PFSK-1 (cell line): ENCODE data around the gene ARHGAP25.

Source experiments
- FOXP2 ChIP-seq: optimal IDR thresholded peaks from 2 replicates; pipeline ENCODE3; 2011; ENCODE audit warnings: borderline replicate concordance, control low read depth, inconsistent platforms; ENCODE audit not compliant: insufficient read depth; ENCODE audit errors: extremely low read length, extremely low read depth
- POLR2AphosphoS5 ChIP-seq: IDR thresholded peaks from 2 replicates; pipeline ENCODE4 v1.6.1; 2012; ENCODE audit warnings: low read depth, mild to moderate bottlenecking, control low read depth, low read length, moderate library complexity
- REST ChIP-seq, 2 experiments: IDR thresholded peaks; 2 replicates each; pipeline versions ENCODE4 v1.6.1 to v1.8.0; 2011 to 2012; ENCODE audit warnings: low read depth in 2 of 2, low read length in 2 of 2, control low read depth in 1 of 2, inconsistent platforms in 1 of 2, mild to moderate bottlenecking in 1 of 2, moderate library complexity in 1 of 2; ENCODE audit not compliant: insufficient read depth in 1 of 2
- SIN3A ChIP-seq: IDR thresholded peaks from 2 replicates; pipeline ENCODE4 v1.6.1; 2012; ENCODE audit warnings: mild to moderate bottlenecking, low read length, moderate library complexity, borderline replicate concordance; ENCODE audit not compliant: insufficient read depth
- TAF1 ChIP-seq: IDR thresholded peaks from 2 replicates; pipeline ENCODE4 v1.6.1; 2012; ENCODE audit warnings: low read length, control low read depth, borderline replicate concordance; ENCODE audit not compliant: insufficient read depth

DNA sequence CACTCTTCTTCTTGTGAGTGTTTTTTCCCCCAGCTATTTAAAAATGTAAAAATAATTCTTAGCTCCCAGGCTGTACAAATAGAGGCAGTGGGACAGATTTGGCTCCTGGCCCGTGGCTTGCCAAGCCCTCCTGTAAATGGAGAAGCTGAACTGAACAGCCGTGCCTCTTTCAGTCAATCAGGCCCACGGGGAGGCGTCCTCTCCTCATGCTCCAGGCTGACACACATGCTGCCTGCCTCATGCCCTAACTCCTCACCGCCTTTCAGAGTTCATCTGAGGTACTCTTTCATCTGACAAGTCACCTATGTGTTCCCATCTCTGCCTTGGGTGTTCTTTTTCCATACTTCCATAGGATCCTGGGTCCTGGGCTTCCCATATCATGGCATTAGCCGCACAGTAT is 77.6 kb downstream of the ARHGAP25 start:
- TF ChIP-seq SIN3A, result no peak
- TF ChIP-seq POLR2AphosphoS5, result no peak
- no peak for TF ChIP-seq REST (IDR thresholded peaks at IDR 0.05; ENCODE audit: insufficient read depth in 1 of 2, low read depth in 2 of 2, low read length in 2 of 2)
- TF ChIP-seq TAF1, result no peak
- TF ChIP-seq FOXP2, result no peak
